RPMI8226 (cell line): ENCODE results near the gene CMTM2.

Experiments
- DNase-seq: peaks from one replicate; pipeline ENCODE4 v3.0.0-alpha.2; 2015

The CMTM2 gene, protein sequence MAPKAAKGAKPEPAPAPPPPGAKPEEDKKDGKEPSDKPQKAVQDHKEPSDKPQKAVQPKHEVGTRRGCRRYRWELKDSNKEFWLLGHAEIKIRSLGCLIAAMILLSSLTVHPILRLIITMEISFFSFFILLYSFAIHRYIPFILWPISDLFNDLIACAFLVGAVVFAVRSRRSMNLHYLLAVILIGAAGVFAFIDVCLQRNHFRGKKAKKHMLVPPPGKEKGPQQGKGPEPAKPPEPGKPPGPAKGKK

DNA sequence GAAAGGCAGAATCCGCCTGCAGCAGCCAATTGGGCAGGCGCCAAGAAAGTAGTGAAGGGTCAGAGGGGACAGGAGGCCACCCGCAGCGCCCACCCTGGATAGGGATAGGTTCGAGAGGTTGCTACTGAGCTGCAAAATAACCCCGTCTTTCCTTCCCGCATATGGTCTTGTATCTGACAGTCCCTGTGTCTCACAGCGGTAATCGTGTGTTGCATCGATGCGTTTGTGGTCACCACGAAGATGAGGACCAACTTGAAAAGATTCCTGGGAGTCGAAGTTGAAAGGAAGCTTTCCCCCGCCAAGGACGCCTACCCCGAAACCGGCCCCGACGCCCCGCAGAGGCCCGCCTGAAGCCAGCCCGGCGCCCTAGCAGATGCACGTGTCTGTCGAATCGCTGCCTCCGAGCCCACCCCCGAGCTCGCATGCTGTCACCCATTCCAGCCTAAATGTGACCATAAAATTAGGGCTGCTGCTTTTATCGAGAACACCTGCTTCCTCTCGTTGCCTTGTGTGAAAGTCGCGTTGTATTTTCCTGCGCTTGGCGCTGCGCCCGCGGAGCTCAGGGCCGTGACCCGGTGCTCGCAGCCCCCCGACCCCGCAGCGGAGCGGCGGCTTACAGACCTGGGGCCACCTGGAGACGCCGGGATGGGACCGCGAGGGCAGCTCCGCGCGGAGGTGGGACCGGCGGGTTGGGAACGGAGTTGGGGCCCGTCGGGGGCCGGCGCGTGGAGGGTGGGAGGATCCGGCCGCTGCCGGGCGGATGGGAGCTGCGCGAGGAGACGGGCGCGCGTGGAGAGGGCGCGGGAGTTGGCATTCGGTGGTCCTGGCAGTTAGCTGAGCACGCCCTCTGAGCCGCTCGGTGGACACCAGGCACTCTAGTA lies at the start of gene CMTM2:
Gene CMTM2, plus strand, starts transcription at position 813 of the 881 bp plus-strand sequence. CDS start 145 bp downstream, outside the sequence.
- no peak for DNase-seq

- no peak for DNase-seq
Measured at GRCh38 chr16:66529475-66529874, 49.8 kb upstream of the CMTM2 start.

GRCh38 chr16:66534376-66534799 lies 44.9 kb upstream of the CMTM2 start:
- no peak for DNase-seq

- no peak for DNase-seq
Measured at GRCh38 chr16:66536525-66536924, 42.7 kb upstream of the CMTM2 start.

- no peak for DNase-seq
Measured at GRCh38 chr16:66537236-66537635, 42.0 kb upstream of the CMTM2 start.

- DNase-seq, result no peak
Measured at GRCh38 chr16:66538910-66539309, 40.4 kb upstream of the CMTM2 start.

GRCh38 chr16:66539623-66540469 lies 39.4 kb upstream of the CMTM2 start:
- DNase-seq, result peak; percentile 30

DNA sequence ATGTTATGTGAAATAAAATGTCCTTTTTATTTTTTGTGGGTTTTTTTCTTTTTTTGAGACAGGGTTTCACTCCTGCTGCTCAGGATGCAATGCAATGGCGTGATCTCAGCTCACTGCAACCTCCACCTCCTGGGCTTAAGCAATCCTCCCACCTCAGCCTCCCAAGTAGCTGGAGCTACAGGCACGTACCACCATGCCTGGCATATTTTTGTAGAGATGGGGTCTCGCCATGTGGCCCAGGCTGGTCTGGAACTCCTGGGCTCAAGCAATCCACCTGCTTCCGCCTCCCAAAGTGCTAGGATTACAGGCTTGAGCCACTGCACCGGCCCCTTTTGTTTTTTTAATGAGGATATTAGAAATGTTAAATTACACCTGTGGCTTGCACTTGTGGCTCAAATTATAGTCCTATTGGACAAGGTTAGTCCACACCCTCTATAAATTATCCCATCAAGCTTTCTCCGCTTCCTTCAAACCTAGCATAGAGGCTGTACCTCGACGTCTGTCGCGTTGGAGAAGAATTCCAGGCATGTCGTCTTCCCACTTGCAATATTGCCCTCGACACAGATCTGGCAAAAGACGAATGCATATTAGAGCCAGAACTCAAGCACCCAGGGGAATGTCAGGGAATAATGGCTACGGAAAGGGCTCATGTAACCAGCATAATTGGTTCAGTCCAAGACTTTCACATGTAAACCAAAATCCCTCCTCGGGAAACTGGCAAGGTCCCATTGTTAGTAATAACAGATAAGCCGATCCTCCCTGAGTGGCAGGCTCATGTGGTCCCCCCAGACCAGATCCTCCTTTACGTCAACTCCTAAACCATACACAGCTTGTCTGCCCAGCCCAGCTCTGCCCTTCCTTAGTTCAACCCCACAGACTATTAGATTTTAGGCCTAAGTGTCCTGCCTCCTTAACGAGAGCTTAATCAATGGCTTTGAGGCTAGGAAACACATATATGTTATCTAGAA lies 37.6 kb upstream of the CMTM2 start:
- DNase-seq, result no peak

DNA sequence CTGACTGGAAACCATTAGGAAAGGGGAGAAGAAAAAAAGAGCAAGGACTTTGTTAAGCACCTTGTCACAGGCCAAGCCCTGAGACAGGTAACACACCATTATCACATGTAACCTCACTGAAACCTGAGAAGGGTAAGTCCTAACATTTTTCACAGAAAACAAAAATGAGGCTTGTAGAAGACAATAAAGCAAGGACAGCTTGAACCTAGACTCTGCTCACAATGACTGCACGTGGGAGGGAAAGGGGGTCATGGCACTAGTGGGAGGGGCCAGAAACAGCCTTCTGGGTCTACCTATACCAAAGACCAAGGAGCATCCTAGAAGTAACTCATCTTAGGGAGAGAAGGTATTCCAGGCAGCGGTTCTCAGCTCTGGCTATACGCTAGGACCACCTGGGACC lies 36.9 kb upstream of the CMTM2 start:
- DNase-seq, result no peak

DNA sequence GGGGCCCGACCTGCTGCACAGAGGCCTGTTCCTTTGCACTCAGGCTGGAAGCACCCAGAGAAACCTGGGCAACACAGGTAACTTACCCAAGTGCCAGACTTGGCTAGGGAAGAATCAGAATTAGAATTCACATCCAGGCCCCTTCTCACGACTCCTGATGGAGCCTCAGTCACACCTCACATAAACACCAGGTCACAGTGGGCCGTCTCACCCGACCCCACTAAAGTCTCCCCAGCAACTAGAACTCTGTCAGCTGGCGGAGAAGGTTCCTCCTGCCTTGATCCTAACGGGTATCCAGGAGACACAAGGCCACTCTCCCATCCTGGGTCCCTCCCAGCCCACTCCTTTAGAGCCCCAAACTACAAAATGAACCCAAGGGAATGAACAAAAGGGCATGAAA lies 35.7 kb upstream of the CMTM2 start:
- no peak for DNase-seq

- no peak for DNase-seq
Measured at GRCh38 chr16:66544016-66544757, 35.1 kb upstream of the CMTM2 start.

DNA sequence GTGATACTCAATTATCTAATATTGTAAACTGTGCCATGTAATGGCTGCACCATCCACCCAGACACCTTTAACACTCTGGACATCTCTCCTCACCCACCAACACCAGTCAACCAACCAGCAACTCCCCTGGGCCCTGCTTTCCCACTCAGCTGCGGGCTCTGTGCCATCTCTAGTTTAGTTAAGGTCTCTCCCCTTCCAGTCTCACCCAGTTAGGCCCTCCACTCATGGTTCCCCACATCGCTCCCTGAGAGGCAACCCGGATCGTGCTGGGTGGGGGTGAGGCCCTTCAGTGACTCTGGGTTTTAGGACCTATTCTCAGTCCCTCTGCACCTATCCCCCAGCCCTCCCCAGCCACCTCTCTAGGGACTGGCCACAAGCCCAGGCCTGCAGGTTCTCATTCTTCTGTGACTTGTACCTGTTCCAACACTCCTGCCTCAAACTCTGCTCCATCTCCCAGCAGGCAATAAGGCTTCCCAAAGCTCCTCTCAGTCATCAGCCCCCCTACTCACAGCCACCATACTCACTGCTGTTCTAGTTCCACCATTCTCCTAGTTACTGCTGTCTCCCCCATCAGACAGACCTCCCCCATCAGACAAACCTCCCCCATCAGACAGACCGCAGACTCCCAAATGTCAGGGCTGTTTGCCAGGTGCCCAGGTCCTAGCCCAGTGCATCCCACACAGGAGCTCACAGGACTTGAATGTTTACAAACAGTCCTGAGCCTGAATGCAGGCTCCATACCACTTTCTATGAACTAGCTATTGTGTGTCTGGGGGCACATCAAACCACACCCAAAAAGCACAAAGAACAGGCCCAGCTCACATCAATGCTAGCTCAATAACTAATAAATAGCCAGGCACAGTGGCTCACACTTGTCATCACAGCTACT lies 31.9 kb upstream of the CMTM2 start:
- DNase-seq, result no peak

GRCh38 chr16:66548068-66548467 lies 31.2 kb upstream of the CMTM2 start:
- no peak for DNase-seq

GRCh38 chr16:66548868-66549267 lies 30.4 kb upstream of the CMTM2 start:
- no peak for DNase-seq

GRCh38 chr16:66549284-66550131 lies 29.8 kb upstream of the CMTM2 start, which contains the start of gene TK2:
Gene TK2 (minus strand): TSS chr16:66550122. CDS start chr16:66550061, 61 bp downstream.
- DNase-seq, result peak; percentile 63

DNA sequence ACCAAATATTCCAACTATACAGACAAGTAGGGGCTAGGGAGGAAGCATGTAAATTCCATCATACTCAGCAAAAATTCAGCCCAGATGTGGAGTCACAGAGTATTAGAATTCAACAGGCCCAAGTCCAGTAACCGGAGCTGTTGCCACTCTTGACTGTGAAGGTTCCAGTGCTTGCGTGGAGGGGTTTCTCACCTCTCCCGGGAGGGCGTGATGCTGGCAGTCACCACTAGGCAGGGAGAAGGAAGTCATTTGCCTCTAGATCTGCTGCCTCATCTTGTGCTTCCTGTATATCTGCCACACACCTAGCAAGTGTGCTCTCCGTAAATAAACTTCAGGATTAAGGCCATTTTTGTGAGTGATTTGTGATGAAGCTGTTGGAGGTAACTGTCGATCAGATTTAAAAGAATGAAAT lies 27.9 kb upstream of the CMTM2 start:
- DNase-seq, result peak; percentile 80

DNA sequence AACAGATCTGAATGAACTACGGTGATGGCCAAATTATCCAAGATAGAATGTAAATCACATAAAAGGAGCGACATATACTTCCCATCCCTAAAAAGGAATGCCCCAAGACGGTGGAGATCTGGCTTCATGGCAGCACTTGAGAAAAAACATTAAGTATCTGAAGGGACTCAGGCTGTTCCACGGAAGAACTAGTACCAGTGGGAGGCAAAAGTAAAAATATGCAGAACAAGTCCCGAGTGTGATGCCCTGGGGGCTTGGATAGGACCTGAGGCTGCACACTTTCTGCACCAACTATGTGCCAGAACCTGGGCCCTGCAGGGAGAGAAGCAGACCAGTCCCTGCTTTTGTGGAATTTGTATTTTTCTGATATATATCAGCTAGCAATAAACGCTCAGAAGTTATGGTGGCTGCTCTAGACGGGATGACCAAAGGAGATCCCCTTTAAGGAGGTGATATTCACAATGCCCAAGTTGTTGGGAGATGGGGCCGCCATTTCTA lies 27.4 kb upstream of the CMTM2 start:
- DNase-seq, result peak; percentile 39

DNA sequence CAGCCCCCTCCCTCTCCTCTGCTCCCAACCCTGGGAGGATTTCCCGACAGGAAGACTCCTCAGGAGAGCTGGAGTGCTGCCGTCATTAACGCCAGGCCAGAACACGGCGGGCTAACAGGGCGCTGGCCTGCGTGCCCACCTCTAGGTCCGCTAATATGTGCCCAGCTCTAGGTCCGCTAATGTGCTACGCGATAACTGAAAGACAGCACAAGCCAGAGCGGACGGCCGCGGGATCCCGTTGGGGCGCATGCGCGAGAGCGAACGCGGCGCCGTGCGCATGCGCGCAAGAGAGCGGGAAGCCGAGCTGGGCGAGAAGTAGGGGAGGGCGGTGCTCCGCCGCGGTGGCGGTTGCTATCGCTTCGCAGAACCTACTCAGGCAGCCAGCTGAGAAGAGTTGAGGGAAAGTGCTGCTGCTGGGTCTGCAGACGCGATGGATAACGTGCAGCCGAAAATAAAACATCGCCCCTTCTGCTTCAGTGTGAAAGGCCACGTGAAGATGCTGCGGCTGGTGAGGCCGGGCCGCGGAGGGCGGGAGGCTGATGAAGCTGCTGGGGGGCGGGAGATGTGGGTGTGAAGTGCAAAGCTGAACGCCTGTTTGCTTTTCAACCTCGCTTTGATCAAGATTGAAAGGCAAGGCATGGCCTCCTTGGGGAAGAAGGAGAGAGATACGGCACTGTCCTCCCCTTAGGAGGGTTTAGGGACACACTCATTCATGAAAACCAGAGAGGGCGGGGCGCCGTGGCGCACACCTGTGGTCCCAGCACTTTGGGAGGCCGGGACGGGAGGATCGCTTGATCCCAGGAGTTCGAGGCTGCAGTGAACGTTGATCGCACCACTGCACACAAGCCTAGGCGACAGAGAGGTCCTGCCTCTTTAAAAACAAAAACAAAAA lies 26.7 kb upstream of the CMTM2 start, which contains the start of gene CKLF:
Gene CKLF, plus strand, starts transcription at position 291 of the 892 bp plus-strand sequence. Its CDS starts 140 bp downstream, at position 431.
- peak; percentile 96 for DNase-seq
